ENCODE results near the gene FOXL3. TPM values are rescaled to one million over a fixed set of nuclear protein-coding genes. Genes with fewer than 3 reads are reported as not detected.

The FOXL3 gene
- total and polyA plus RNA-seq, 2 experiments from 2014 or later: not detected

GRCh38 chr7:268991-269390, 21.0 kb upstream of the FOXL3 start (continued):
- TF ChIP-seq REST (IDR thresholded peaks at IDR 0.05; ENCODE audit: unreplicated experiment) (no peak), STAT1 (IDR thresholded peaks at IDR 0.05; ENCODE audit: unreplicated experiment) (no peak), JUNB (IDR thresholded peaks at IDR 0.05; ENCODE audit: unreplicated experiment) (no peak), ZNF462 (CRISPR knock-in tag; IDR thresholded peaks at IDR 0.05) (no peak), EZH2phosphoT487 (IDR thresholded peaks at IDR 0.05; ENCODE audit: unreplicated experiment) (no peak), EZH2 (IDR thresholded peaks at IDR 0.05; ENCODE audit: low read depth, unreplicated experiment) (no peak), NANOG (IDR thresholded peaks at IDR 0.05; ENCODE audit: borderline replicate concordance) (no peak)

Data from GM23338 (cell line).